HG02571 (cell line): ENCODE measurements around the gene PAIP2.
"Not testable (repeated sequence)": the region's sequence is repeated elsewhere in the genome, so short reads cannot be mapped to it uniquely, and the experiment has no call there.

Source experiments
- ATAC-seq: cut with Tn5 transposase; IDR thresholded peaks from one replicate; pipeline ENCODE4 v1.9.1; 2021; ENCODE audit warnings: mild to moderate bottlenecking, moderate library complexity; ENCODE audit not compliant: unreplicated experiment

The PAIP2 gene

DNA sequence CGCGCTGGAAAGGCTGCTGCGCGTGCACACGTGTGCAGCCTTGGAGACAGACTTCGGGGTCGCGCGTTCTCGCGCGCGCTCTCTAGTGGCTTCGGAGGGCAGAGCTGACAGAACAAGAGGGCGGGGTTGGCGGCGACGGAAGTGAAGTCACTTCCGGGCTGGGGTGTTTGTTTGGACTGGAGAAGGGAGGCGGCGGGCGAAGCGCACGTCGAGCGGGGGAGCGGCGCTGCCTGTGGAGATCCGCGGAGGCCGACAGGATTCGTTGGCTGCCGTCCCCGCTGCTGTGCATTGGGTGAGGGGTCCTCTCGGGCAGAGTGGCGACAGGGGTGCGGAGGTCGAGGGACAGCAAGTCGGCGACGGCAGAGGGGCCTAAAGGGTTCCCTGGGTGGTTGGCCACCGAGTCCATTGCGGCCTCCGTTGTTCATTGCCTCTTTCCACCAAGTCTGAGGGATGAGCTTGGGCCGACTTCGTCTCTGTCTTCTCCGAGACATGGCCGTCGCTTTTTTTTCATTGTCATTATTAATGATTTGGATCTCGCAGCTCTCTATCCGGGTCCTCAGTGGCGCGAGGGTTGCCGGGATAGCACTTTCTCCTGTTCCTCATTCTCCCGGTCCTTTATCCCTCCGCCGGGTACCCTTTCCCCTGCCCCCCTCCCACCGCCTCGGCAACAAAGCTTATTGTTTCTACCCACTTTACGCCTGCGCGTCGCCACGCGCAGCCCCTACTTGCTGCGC is at the start of gene PAIP2:
TSS of gene PAIP2 (plus strand) at position 166 of the 734 bp plus-strand sequence. CDS start 21,931 bp downstream, outside the sequence.
- ATAC-seq, result peak; percentile 84

GRCh38 chr5:139293202-139293506 is 48.5 kb upstream of the PAIP2 start:
- ATAC-seq, result no peak

- peak; percentile 69 for ATAC-seq
Observed at GRCh38 chr5:139293507-139294373, 47.9 kb upstream of the PAIP2 start, which contains the start of gene MATR3. Gene MATR3, plus strand, starts transcription at chr5:139293740. Its CDS starts 13,676 bp downstream, at chr5:139307416.

- peak; percentile 36 for ATAC-seq
Observed at GRCh38 chr5:139294374-139295165, 47.1 kb upstream of the PAIP2 start.

DNA sequence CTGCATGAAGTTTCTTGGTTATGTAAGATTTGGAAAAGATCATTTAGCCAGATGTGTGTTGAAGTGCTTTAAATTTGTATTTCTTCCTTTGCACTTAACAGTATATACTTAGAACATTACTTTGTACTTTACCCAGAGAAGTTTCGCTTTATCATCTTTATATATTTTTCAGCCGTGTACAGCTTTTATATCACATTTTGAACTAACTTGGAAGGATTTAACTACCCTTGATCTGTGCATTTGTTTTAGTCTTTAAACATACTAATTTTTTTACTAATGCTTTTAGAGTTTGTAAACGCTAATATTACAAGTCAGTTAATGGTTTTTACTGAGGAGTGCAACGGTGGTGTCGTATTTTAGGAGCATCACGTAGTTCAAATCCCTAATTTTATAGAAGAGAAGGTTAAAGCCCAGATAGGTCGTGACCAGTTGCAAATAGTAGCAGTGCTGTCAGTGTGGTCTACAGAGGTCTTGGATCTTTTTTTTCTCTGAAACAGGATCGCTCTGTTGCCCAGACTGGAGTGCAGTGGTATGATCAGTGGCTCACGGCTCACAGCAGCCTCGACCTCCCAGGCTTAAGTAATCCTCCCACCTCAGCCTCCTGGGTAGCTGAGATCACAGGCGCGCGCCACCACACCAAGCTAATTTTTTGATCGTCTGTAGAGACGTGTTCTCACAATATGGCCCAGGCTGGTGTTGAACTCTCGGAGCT is 46.2 kb upstream of the PAIP2 start:
- no peak for ATAC-seq

DNA sequence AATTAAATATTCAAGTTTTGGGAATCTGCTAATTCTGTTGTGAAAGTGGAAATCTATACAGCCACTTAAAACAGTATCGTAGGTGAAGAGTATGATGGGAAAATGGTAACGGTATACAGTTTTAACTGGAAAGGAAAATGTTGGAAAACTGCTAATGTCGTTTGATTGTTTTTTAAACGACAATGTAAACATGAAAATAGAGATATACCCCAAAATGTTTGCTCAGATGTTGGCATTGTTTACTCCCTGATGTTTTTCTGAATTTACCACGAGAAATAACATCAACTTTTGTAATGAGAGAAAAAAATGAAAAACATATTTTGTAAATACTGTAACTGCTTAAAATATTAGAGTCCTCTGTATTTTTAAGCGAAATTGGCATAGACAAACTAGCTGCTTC is 45.5 kb upstream of the PAIP2 start:
- no peak for ATAC-seq

GRCh38 chr5:139296862-139297326 is 44.8 kb upstream of the PAIP2 start:
- no peak for ATAC-seq

GRCh38 chr5:139297439-139298133 is 44.1 kb upstream of the PAIP2 start:
- no peak for ATAC-seq

DNA sequence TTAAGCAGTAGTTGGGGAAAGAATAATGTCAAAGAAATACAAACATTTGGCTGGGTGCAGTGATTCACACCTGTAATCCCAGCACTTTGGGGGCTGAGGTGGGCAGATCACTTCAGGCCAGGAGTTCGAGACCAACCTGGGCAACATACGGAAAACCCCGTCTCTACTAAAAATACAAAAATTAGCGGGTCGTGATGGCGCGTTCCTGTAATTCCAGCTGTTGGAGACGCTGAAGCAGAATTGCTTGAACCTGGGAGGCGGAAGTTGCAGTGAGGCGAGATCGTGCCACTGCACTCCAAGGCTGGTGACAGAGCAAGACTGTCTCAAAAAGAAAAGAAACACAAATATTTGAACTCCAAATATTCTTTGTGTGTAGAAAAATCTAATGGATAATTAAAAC is 43.4 kb upstream of the PAIP2 start:
- ATAC-seq, result no peak

- ATAC-seq, result no peak
Observed at GRCh38 chr5:139299486-139299885, 42.2 kb upstream of the PAIP2 start.

DNA sequence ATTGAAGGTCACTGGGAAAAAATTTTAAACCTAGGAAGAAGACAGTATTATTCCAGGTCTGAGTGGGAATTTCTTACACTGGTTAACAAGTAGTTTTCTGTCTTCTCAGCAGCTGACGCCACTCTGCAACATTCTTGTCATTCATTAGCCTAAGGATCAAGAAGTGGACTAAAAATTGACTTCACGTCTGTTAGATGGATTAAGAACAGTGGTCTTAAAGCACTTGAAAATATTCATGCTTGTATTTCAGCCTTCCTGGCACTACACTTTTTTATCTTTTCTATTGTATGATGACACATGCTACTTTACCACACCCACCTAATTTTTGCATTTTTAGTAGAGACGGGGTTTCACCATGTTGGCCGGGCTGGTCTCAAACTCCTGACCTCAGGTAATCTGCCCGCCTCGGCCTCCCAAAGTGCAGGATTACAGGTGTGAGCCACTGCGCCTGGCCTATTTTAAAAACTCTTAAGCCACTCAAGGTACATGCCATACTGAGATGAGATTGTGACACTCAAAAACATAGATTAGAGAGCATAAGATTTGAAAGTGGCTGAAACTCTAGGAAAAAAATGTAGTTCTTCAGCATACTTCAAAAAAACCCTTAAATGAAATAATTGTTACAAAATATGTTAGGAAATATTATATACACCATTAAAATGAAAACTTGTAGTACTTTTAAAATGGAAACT is 39.7 kb upstream of the PAIP2 start:
- ATAC-seq, result no peak

DNA sequence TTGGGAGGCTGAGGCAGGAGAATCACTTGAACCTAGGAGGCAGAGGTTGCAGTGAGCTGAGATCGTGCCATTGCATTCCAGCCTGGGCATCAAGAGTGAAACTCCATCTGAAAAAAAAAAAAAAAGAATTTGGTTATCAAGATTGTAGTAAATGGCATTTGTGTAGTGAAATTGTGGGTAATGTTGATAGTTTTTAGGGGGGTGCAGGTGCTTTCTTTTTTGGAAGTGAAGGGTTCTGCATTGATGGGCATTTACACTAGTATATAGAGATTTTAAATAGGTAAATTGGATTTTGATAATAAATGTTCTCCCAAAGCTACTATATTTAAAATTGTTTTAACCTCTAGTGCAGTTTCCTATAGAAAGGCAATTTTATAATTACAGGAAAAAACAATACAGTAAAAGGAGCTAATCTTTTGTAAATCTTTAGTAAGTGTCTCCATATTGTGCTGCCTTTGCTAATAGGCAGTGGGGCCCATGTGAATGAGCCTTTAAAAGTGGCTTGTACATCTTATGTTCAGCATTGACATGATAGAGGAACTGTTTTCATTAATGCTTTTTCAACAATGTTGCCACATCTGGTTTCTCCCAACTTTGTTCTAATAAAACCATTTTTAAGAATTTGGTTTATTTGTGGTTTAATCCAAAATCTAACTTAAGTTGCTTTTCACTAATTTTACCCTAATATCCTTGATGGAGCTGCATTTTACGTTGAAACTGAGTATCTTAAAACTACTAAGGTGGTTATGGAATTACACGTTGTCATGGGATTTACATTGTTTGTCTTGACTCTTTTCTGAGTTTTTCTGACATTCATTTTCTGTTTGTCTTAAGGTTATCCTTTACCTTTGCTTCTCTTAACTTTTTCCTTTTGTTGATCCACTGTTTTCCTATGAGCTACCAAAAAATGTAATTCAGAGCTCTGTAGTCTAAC is 37.0 kb upstream of the PAIP2 start:
- ATAC-seq, result no peak

DNA sequence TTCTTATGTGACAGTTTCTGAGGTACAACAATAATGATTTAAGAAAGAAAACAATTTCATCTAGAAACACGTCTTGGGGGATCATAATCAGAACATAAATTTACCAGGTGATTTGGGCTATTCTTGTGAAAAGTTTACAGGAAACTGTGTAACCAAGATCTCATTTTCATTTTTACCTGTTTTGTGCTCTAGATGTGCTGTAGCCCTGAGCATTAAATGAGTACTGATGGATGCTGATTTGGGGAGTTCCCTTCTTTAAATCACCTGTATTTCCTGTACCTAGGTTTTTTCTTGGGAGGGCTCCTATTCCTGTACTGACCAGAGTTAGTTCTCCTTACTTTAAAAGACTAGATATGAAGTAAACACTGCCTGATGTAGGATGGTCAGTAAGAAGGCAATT is 35.5 kb upstream of the PAIP2 start:
- ATAC-seq, result no peak

DNA sequence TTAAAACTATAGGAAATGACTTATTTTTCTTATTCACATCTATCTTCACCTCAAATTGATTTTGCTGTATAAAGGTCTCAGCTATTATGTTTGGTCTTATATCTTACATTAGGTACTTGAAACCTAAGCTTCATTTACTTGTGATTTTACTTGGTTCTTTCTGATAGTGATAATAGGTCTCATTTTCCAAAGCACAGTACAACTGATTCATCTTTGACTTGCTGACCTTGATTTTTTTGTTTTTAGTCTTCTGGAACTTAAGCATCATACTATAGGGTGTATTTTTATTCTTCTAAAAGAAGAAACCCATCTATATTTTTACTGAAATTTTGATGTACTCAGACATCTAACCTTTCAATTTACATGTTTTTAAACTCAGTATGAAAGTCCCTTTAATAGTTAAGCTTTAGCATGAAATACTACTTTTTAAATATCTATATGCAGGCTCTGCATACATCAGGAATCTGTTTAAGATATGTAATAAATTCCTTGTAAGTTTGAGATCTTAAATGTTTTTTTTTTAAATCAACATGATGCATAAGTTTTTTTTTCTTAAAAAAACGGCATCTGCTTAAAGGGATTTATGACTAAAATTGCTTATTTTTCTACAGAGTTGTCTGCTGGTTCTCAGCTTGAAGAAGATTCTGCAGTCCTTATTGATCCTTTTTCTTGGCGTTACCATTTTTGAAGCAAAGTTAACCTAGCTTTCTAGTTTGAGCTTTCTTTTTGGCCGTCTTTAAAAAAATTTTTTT is 34.9 kb upstream of the PAIP2 start:
- ATAC-seq, result no peak

- no peak for ATAC-seq
Observed at GRCh38 chr5:139308797-139309196, 32.9 kb upstream of the PAIP2 start.

DNA sequence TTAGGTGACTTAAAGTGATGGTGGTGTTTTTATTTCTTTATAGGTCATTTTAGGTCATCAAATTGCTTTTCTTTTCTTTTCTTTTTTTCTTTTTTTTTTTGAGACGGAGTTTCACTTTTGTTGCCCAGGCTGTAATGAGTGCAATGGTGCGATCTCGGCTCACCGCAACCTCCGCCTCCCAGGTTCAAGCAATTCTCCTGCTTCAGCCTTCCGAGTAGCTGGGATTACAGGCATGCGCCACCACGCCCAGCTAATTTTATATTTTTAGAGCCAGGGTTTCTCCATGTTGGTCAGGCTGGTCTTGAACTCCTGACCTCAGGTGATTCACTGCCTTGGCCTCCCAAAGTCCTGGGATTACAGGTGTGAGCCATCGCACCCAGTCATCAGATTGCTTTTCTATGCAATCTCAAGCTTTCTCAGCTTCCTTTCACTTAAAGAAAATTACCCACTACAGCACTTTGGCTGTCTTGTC is 30.9 kb upstream of the PAIP2 start:
- ATAC-seq, result not testable (repeated sequence)

DNA sequence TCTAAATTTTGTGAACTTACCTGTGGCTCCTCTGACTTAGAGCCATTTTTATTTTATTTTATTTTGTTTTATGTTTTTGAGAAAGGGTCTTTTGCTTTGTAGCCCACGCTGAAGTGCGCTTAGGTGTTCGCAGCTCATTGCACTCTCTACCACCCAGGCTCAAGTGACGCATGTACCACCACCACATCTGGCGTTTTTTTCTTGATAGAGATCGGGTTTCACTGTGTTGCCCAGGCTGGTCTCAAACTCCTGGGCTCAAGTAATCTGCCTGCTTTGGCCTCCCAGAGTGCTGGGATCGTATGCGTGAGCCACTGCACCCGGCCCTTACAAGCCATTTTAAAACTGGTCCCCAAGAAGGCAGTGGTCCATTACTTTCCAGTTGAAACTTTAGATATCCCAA is 29.6 kb upstream of the PAIP2 start:
- ATAC-seq, result no peak
